Lung (tissue), 12 donors: ENCODE results near the gene NIT2. TPM values are rescaled to one million over a fixed set of nuclear protein-coding genes. Genes with fewer than 3 reads are reported as not detected.
"Not testable (repeated sequence)": the region's sequence is repeated elsewhere in the genome, so short reads cannot be mapped to it uniquely, and the experiment has no call there.

Experiments used
- ATAC-seq: fragments of 200-7000 bp; cut with Tn5 transposase; one replicate; pipeline ENCODE4 v1.9.1; 2020; ENCODE audit warnings: moderate number of reproducible peaks; ENCODE audit not compliant: insufficient read depth, low FRiP score
- DNase-seq, 3 donors: peaks; one replicate each; pipeline ENCODE4 v3.0.0-alpha.2; 2013 to 2017
- H3K27ac ChIP-seq, 2 donors: one replicate each; pipeline ENCODE4 v1.5.1; 2013; ENCODE audit warnings: mild to moderate bottlenecking in 2 of 2, moderate library complexity in 2 of 2, control low read depth in 1 of 2, inconsistent platforms in 1 of 2, low read depth in 1 of 2, low read length in 1 of 2
- H3K27me3 ChIP-seq, 3 donors: one replicate each; pipeline ENCODE4 v1.5.1; 2013; ENCODE audit warnings: low read length in 2 of 3; ENCODE audit not compliant: control insufficient read depth in 3 of 3, insufficient read depth in 3 of 3
- H3K36me3 ChIP-seq, 4 donors: one replicate each; pipeline ENCODE4 v1.5.1; 2013; ENCODE audit warnings: low read length in 4 of 4, mild to moderate bottlenecking in 1 of 4, moderate library complexity in 1 of 4; ENCODE audit not compliant: control insufficient read depth in 4 of 4, insufficient read depth in 4 of 4
- H3K4me1 ChIP-seq, 5 donors: one replicate each; pipeline ENCODE4 v1.5.1; 2013; ENCODE audit warnings: low read length in 5 of 5, mild to moderate bottlenecking in 2 of 5, moderate library complexity in 1 of 5; ENCODE audit not compliant: control insufficient read depth in 5 of 5, insufficient read depth in 5 of 5
- H3K4me3 ChIP-seq: one replicate; pipeline ENCODE4 v1.5.1; 2013; ENCODE audit warnings: mild to moderate bottlenecking, control low read depth, moderate library complexity
- H3K9ac ChIP-seq, 2 donors: one replicate each; pipeline ENCODE4 v1.5.1; 2013; ENCODE audit warnings: low read length in 2 of 2, control low read depth in 1 of 2; ENCODE audit not compliant: insufficient read depth in 1 of 2
- H3K9me3 ChIP-seq, 4 donors: one replicate each; pipeline ENCODE4 v1.5.1; 2013; ENCODE audit warnings: low read length in 3 of 4, mild to moderate bottlenecking in 1 of 4, moderate library complexity in 1 of 4; ENCODE audit not compliant: control insufficient read depth in 4 of 4, insufficient read depth in 3 of 4
- WGBS, 2 donors: extraction: QIAGEN DNeasy Blood & Tissue Kit; methylation state at CpG; one replicate each; pipeline ENCODE4 v1.1.7; 2013; 5-methylcytosine and 5-hydroxymethylcytosine counted together
- polyA plus RNA-seq, 2 donors: library from polyadenylated mRNA; stranded (reverse); fragments of 200-250 nt; gene quantifications; one replicate each; pipeline ENCODE4 v1.2.1, GENCODE V29; 2013
- total RNA-seq, 2 donors: library from RNA; depleted of rRNA in 1 of 2; stranded (reverse); fragments of >200 nt in 1 of 2; gene quantifications; one replicate each; pipeline ENCODE4 v1.2.1, GENCODE V29; 2014 to 2021
- TF ChIP-seq, protein P1 (sequence below): IDR thresholded peaks from 2 replicates; pipeline ENCODE4 v1.5.1; 2012; ENCODE audit warnings: mild to moderate bottlenecking; ENCODE audit errors: control extremely low read depth, extremely low read depth
- donor health status: control.
- donor health status: control.
- donor health status: Bipolar disorder and iron deficiency.
- donor health status: healthy.
- donor health status: DM: yes; HTN: yes; CAD: no.

NIT2 gene
- total and polyA plus RNA-seq, 4 donors = 20.2 to 42.0 (median 29.3) TPM

DNA sequence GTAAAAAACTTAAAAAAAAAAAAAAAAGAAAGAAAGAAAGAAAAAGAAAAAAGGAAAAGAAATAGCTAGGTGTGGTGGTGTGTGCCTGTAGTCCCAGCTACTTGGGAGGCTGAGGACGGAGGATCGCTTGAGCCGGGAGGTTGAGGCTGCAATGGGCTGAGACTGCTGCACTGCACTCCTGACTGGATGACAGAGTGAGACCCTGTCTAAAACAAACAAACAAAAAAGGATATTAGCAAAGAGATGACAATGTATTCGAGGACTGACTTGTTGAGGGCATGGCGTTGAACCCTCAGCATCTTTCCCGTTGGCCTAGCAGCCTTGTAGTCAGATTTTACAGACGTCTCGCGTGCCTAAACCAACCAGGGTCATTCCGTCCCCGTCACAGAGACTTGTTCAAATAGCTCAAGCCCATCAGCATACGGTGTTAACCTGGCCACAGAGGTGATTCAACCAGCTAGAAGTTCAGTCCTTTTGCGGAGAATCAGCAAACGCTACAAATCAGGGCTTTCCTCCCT is 528 bp upstream of the NIT2 start:
- no peaks in the 10 kb centered on the region for H3K27me3 ChIP-seq
- no peak for DNase-seq
- H3K9ac ChIP-seq = peak overlapping the region; percentile 72 to 88
- H3K36me3 ChIP-seq = peaks cover 0 to under 1% (median under 1%) of the 10 kb centered on the region in 4 donors
- H3K4me1 ChIP-seq = peaks cover 0 to 8% (median 0%) of the 10 kb centered on the region in 5 donors
- WGBS, 2 donors = 40 to 42% methylated on average over 14 of the region's 14 CpGs
- H3K9me3 ChIP-seq = no peaks in the 10 kb centered on the region
- ATAC-seq = peak; percentile 4
- TF ChIP-seq, protein P1, sequence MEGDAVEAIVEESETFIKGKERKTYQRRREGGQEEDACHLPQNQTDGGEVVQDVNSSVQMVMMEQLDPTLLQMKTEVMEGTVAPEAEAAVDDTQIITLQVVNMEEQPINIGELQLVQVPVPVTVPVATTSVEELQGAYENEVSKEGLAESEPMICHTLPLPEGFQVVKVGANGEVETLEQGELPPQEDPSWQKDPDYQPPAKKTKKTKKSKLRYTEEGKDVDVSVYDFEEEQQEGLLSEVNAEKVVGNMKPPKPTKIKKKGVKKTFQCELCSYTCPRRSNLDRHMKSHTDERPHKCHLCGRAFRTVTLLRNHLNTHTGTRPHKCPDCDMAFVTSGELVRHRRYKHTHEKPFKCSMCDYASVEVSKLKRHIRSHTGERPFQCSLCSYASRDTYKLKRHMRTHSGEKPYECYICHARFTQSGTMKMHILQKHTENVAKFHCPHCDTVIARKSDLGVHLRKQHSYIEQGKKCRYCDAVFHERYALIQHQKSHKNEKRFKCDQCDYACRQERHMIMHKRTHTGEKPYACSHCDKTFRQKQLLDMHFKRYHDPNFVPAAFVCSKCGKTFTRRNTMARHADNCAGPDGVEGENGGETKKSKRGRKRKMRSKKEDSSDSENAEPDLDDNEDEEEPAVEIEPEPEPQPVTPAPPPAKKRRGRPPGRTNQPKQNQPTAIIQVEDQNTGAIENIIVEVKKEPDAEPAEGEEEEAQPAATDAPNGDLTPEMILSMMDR = no peak
- H3K27ac ChIP-seq = peak overlapping the region; percentile 85 to 92
- peak overlapping the region; percentile 79 for H3K4me3 ChIP-seq

DNA sequence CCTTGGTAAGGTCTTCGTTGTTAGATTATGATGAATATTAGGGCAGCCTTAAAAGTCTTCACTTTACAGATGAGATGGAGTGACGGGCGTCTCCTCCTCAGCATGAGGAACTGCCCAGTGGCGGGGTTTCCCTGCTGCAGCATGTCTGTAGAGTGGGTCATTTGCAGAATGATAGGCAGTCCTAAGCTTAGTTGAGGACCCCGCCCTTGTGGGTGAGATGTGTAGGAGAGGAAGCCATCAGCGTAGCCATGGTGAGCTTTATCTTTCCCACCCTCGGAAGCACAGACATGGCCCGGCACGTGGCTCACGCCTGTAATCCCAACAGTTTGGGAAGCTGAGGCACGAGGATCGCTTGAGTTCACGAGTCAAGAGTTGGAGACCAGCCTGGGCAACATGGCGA is 877 bp downstream of the NIT2 start:
- Histone ChIP-seq H3K36me3 (peaks cover 0 to 8% (median 6%) of the 10 kb centered on the region in 4 donors), H3K9me3 (no peaks in the 10 kb centered on the region), H3K27me3 (no peaks in the 10 kb centered on the region), H3K27ac (peak overlapping the region; percentile 2 to 26), H3K4me3 (no peak overlapping the region), H3K9ac (peak overlapping the region; percentile 42 to 59), H3K4me1 (peaks cover 0 to 8% (median 0%) of the 10 kb centered on the region in 5 donors)
- DNase-seq = peak in 2 of 3 donors; percentile 17
- no peak for ATAC-seq
- WGBS, 2 donors = 56 to 58% methylated on average over 14 of the region's 14 CpGs
- TF ChIP-seq, protein P1 = no peak

DNA sequence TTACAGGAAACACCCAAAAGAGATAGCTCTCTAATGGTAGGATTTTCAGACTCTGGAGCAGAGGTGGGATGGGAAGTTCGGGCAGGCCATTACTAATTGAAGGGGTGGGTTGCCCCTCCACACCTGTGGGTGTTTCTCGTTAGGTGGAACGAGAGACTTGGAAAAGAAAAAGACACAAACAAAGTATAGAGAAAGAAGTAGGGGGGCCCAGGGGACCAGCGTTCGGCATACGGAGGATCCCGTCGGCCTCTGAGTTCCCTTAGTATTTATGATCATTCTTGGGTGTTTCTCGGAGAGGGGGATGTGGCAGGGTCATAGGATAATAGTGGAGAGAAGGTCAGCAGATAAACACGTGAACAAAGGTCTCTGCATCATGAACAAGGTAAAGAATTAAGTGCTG is 1.7 kb downstream of the NIT2 start:
- 91 to 96% methylated on average over 10 of the region's 10 CpGs for WGBS, 2 donors
- not testable (repeated sequence) for H3K4me1 ChIP-seq, H3K27me3 ChIP-seq, H3K36me3 ChIP-seq, ATAC-seq, H3K4me3 ChIP-seq, DNase-seq, H3K27ac ChIP-seq, H3K9ac ChIP-seq, H3K9me3 ChIP-seq

DNA sequence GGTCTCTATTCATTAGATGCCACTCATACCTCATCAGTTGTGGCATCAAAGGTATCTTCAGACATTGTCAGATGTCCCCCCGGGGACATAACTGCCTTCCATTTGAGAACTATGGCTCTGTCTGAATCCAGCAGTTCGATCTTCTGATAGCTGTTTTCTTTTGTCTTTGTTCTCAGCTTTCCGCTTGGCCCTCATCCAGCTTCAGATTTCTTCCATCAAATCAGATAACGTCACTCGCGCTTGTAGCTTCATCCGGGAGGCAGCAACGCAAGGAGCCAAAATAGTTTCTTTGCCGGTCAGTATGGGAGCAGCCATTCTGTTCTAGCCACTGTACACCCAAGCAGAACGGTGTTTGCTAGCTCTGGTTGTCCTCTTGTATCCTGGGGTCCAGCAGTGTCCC is 4.4 kb downstream of the NIT2 start:
- Histone ChIP-seq H3K27me3 (no peaks in the 10 kb centered on the region), H3K4me1 (peaks cover 0 to 8% (median 0%) of the 10 kb centered on the region in 5 donors), H3K4me3 (no peak overlapping the region), H3K36me3 (peaks cover 8 to 15% (median 12%) of the 10 kb centered on the region in 4 donors), H3K9ac (no peak overlapping the region), H3K9me3 (no peaks in the 10 kb centered on the region), H3K27ac (peak overlapping the region in 1 of 2 donors; percentile 13)
- ATAC-seq (no peak), DNase-seq (peak in 2 of 3 donors; percentile 48 to 52)
- WGBS, 2 donors = 70 to 87% methylated on average over 10 of the region's 10 CpGs
- TF ChIP-seq, protein P1 = no peak
